Measurements from ENCODE around the gene ADAMTS18. TPM values are rescaled to one million over a fixed set of nuclear protein-coding genes. Genes with fewer than 3 reads are reported as not detected.

The ADAMTS18 gene
- total and polyA plus RNA-seq, 4 experiments from 2014 or later, result not detected

- intact Hi-C loops (cut with micrococcal nuclease), result loop anchor here (1.0 kb wide), 4 partner anchors 46 to 735 kb away; partner anchors contain the start of gene NUDT7
- Histone ChIP-seq H3K9me3 (ENCODE audit: control insufficient read depth in 1 of 2, low read length in 2 of 2) (no peaks in the 10 kb centered on the region), H3K4me1 (ENCODE audit: insufficient read depth, low read length) (no peaks in the 10 kb centered on the region), H3K36me3 (ENCODE audit: insufficient read depth, low read length) (no peaks in the 10 kb centered on the region), H3K27me3 (ENCODE audit: insufficient read depth, low read length) (no peaks in the 10 kb centered on the region), H3K4me3 (ENCODE audit: low read length in 2 of 2) (peak overlapping the region in 1 of 2 donors; percentile 39), H3K27ac (ENCODE audit: low read depth, low read length) (no peak overlapping the region)
- Mint-ChIP-seq H3K27ac (peak overlapping the region in 2 of 7 donors; percentile 28 to 37), H3K36me3 (no peaks in the 10 kb centered on the region), H3K9me3 (no peaks in the 10 kb centered on the region), H3K4me1 (peaks cover 2 to 6% (median 5%) of the 10 kb centered on the region in 4 donors), H3K4me3 (peak overlapping the region; percentile 52 to 85 (median 73)), H3K27me3 (peaks cover 8 to 23% of the 10 kb centered on the region in 2 donors)
- CTCF ChIA-PET (ENCODE audit: partially characterized antibody), result interaction anchor here (0.6 to 17.6 kb wide), 8 partner anchors 8 to 404 kb away, joined by 3 to 216 read pairs (median 4); no protein-coding TSS in a partner anchor
- DNase-seq, result peak; percentile 80 to 87 (median 83)
- POLR2A ChIA-PET (ENCODE audit: partially characterized antibody), result no interaction called here
Observed at GRCh38 chr16:77236063-77236511, 198.7 kb downstream of the ADAMTS18 start.

GRCh38 chr16:77234611-77235010, 200.2 kb downstream of the ADAMTS18 start:
- Mint-ChIP-seq H3K36me3 (no peaks in the 10 kb centered on the region), H3K27ac (no peak overlapping the region), H3K9me3 (no peaks in the 10 kb centered on the region), H3K27me3 (peaks cover 8 to 23% of the 10 kb centered on the region in 2 donors), H3K4me1 (peaks cover 2 to 6% (median 5%) of the 10 kb centered on the region in 4 donors), H3K4me3 (no peak overlapping the region)
- Histone ChIP-seq H3K27ac (ENCODE audit: low read depth, low read length) (no peak overlapping the region), H3K4me3 (ENCODE audit: low read length in 2 of 2) (no peak overlapping the region), H3K36me3 (ENCODE audit: insufficient read depth, low read length) (no peaks in the 10 kb centered on the region), H3K9me3 (ENCODE audit: control insufficient read depth in 1 of 2, low read length in 2 of 2) (no peaks in the 10 kb centered on the region), H3K4me1 (ENCODE audit: insufficient read depth, low read length) (no peaks in the 10 kb centered on the region), H3K27me3 (ENCODE audit: insufficient read depth, low read length) (no peaks in the 10 kb centered on the region)
- POLR2A ChIA-PET (ENCODE audit: partially characterized antibody), result no interaction called here
- CTCF ChIA-PET (ENCODE audit: partially characterized antibody), result interaction anchor here (0.6 to 17.6 kb wide), 3 partner anchors 34 to 871 kb away, joined by 3 to 216 read pairs (median 4); no protein-coding TSS in a partner anchor
- intact Hi-C loops (cut with micrococcal nuclease), result no loop called here
- no peak for DNase-seq

GRCh38 chr16:77233799-77234519, 200.9 kb downstream of the ADAMTS18 start:
- CTCF ChIA-PET (ENCODE audit: partially characterized antibody), result interaction anchor here (1.1 to 17.6 kb wide), 2 partner anchors 33 to 352 kb away, joined by 3 to 216 read pairs; no protein-coding TSS in a partner anchor
- Mint-ChIP-seq H3K4me3 (no peak overlapping the region), H3K27ac (no peak overlapping the region), H3K27me3 (peaks cover 8 to 23% of the 10 kb centered on the region in 2 donors), H3K36me3 (no peaks in the 10 kb centered on the region), H3K9me3 (no peaks in the 10 kb centered on the region), H3K4me1 (peaks cover 2 to 6% (median 5%) of the 10 kb centered on the region in 4 donors)
- no peaks in the 10 kb centered on the region for H3K9me3 ChIP-seq (ENCODE audit: control insufficient read depth in 1 of 2, low read length in 2 of 2)
- DNase-seq, result no peak
- no peaks in the 10 kb centered on the region for H3K27me3 ChIP-seq (ENCODE audit: insufficient read depth, low read length)
- no peaks in the 10 kb centered on the region for H3K36me3 ChIP-seq (ENCODE audit: insufficient read depth, low read length)
- POLR2A ChIA-PET (ENCODE audit: partially characterized antibody), result no interaction called here
- H3K27ac ChIP-seq (ENCODE audit: low read depth, low read length), result no peak overlapping the region
- H3K4me3 ChIP-seq (ENCODE audit: low read length in 2 of 2), result no peak overlapping the region
- intact Hi-C loops (cut with micrococcal nuclease), result no loop called here
- H3K4me1 ChIP-seq (ENCODE audit: insufficient read depth, low read length), result no peaks in the 10 kb centered on the region

Other genes with a start within 250 kb of the ADAMTS18 start
- 10 to 100 TPM; 82.4 to 85.4 TPM for gene MON1B, start 243.8 kb downstream of the ADAMTS18 start, total RNA-seq
- gene MON1B, start 243.8 kb downstream of the ADAMTS18 start, polyA plus RNA-seq, result 10 to 100 TPM; 30.5 to 49.1 TPM
- gene SYCE1L, start 235.6 kb downstream of the ADAMTS18 start, total RNA-seq, result 10 to 100 TPM; 12.5 to 16.0 TPM
- gene SYCE1L, start 235.6 kb downstream of the ADAMTS18 start, polyA plus RNA-seq, result 1 to 10 TPM; 1.9 to 5.4 TPM